ENCODE data around the gene PANK4.

Gene PANK4

GRCh38 chr1:2532485-2533160, 6.2 kb upstream of the PANK4 start:
- H3K9ac ChIP-seq = no peak overlapping the region
- H3K9me3 ChIP-seq (ENCODE audit: control insufficient read depth, low read length) = no peaks in the 10 kb centered on the region
- peaks cover 3% of the 10 kb centered on the region for H3K4me1 ChIP-seq
- no peak overlapping the region for H3K4me3 ChIP-seq (ENCODE audit: low read depth, low read length)
- no peaks in the 10 kb centered on the region for H3K27me3 ChIP-seq (ENCODE audit: control insufficient read depth, insufficient read depth, low read length)
- H3K27ac ChIP-seq = no peak overlapping the region
- no peaks in the 10 kb centered on the region for H3K36me3 ChIP-seq (ENCODE audit: control insufficient read depth, insufficient read depth, low read length)
- H2AFZ ChIP-seq = no peak overlapping the region
- no peaks in the 10 kb centered on the region for H3K79me2 ChIP-seq
- no peak for TF ChIP-seq CTCF (IDR thresholded peaks at IDR 0.05)
- no peak overlapping the region for H3K4me2 ChIP-seq (ENCODE audit: low read length)

DNA sequence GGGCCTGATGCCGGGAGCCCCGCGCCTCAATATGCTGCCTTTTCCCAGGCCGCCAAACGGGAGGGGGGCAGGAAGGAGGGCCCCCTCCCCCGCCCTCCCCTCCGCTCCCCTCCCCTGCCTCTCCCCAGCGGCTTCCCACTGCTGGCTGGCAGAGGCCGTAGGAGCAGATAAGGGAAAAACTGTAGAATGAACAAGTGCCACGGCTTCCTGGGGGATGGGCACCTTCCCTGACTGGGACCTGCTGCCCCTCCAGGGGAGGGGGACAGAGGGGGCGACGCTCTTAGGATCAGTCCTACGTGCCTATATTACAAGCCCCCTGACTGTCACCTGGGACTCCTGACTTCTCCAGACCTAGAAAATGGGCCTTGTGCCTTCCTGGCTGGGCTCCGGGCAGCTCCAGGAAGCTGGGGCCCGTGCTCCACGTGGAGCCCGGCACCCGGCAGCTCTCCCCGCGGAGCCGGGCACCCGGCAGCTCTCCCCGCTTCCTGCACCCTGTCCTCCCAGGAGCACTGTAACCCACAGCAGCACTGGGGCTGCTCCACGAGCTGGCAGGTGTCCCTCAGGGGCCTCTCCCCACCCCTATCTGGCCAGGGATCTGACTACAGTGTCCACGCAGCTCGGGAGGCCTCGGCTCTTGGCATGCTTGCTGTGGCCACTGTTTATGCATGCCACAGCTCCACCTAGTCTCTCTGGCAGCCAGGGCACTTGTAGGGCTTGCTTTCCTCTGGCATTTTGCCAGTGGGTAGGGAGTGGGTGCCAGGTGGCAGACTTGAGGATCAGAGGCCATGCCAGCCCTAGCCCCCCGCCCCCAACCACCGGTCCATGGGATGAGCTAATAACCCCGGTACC, 4.3 kb upstream of the PANK4 start:
- H3K4me1 ChIP-seq = peaks cover 3% of the 10 kb centered on the region
- no peaks in the 10 kb centered on the region for H3K27me3 ChIP-seq (ENCODE audit: control insufficient read depth, insufficient read depth, low read length)

GRCh38 chr1:2529784-2530512, 3.6 kb upstream of the PANK4 start, which contains the start of gene HES5:
Gene HES5 (minus strand): TSS chr1:2530263. CDS start chr1:2530164, 99 bp downstream.
- Histone ChIP-seq H3K27ac (no peak within 1 kb of the TSS), H2AFZ (peak within 1 kb of the TSS; percentile 56), H3K4me2 (ENCODE audit: low read length) (peak within 1 kb of the TSS; percentile 58), H3K4me3 (ENCODE audit: low read depth, low read length) (no peak within 1 kb of the TSS), H3K4me1 (peaks cover 3% of the 10 kb centered on the region), H3K27me3 (ENCODE audit: control insufficient read depth, insufficient read depth, low read length) (no peaks in the 10 kb centered on the region), H3K79me2 (peaks cover 9% of the 10 kb centered on the region), H3K36me3 (ENCODE audit: control insufficient read depth, insufficient read depth, low read length) (no peaks in the 10 kb centered on the region), H3K9me3 (ENCODE audit: control insufficient read depth, low read length) (no peaks in the 10 kb centered on the region), H3K9ac (no peak within 1 kb of the TSS)
- TF ChIP-seq CTCF (IDR thresholded peaks at IDR 0.05) = no peak

More for the DNA sequence above, 4.3 kb upstream of the PANK4 start:
- Histone ChIP-seq H3K79me2 (peaks cover 1% of the 10 kb centered on the region), H3K27ac (no peak overlapping the region), H3K4me3 (ENCODE audit: low read depth, low read length) (no peak overlapping the region), H3K36me3 (ENCODE audit: control insufficient read depth, insufficient read depth, low read length) (no peaks in the 10 kb centered on the region), H3K9ac (no peak overlapping the region), H3K9me3 (ENCODE audit: control insufficient read depth, low read length) (no peaks in the 10 kb centered on the region), H3K4me2 (ENCODE audit: low read length) (peak overlapping the region; percentile 40), H2AFZ (peak overlapping the region; percentile 33)
- TF ChIP-seq CTCF (IDR thresholded peaks at IDR 0.05) = no peak

DNA sequence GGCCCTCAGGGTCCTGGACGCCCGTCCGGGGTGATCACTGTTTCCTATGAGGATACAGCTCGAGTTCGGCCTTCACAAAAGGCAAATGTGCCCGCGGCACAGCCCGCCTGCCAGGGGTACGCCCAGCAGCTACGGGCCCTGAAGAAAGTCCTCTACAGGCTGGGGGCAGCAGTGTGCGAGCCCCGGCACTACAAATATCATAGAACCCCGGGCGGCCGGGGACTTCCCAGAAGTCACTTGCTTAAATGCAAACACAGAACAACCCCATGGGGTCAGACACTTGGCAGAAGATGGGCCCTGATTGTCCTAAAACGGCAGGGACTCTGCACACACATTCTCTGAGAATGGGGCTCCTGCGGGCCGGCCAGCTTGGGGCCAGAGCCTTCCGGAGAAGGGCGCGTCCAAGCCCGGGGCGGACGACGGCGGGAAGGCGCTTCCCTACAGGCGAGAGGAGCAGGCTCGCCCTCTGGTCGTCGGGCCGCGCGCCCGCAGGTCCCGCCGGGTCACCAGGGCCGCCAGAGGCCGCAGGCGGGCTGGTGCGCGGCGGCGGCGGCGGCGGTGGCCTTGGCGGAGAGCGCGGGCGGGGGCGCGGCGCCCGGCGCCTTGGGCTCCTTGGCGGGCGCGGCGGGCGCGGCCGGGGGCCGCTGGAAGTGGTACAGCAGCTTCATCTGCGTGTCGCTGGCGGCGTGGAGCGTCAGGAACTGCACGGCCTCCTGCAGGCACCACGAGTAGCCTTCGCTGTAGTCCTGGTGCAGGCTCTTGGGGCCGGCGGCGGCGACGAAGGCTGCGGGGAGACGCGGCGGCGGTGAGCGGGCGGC, 2.8 kb upstream of the PANK4 start:
- H3K9me3 ChIP-seq (ENCODE audit: control insufficient read depth, low read length) = no peaks in the 10 kb centered on the region
- H3K4me2 ChIP-seq (ENCODE audit: low read length) = peak overlapping the region; percentile 51
- no peak overlapping the region for H3K4me3 ChIP-seq (ENCODE audit: low read depth, low read length)
- H3K27ac ChIP-seq = no peak overlapping the region
- TF ChIP-seq CTCF (IDR thresholded peaks at IDR 0.05) = no peak
- H3K36me3 ChIP-seq (ENCODE audit: control insufficient read depth, insufficient read depth, low read length) = no peaks in the 10 kb centered on the region
- peaks cover 15% of the 10 kb centered on the region for H3K79me2 ChIP-seq
- peaks cover 3% of the 10 kb centered on the region for H3K4me1 ChIP-seq
- H2AFZ ChIP-seq = peak overlapping the region; percentile 56
- H3K27me3 ChIP-seq (ENCODE audit: control insufficient read depth, insufficient read depth, low read length) = no peaks in the 10 kb centered on the region
- H3K9ac ChIP-seq = no peak overlapping the region
